Uterus (tissue), 4 donors: Measurements from ENCODE around the gene ORC4. TPM values are rescaled to one million over a fixed set of nuclear protein-coding genes. Genes with fewer than 3 reads are reported as not detected.

Source experiments
- DNase-seq, 2 donors: peaks; one replicate each; pipeline ENCODE4 v3.0.0-alpha.2; 2019 to 2020
- H3K27ac ChIP-seq, 2 donors: fragments of 200-600 bp; sonication (generic); 1 replicate in 1 of 2; 2 replicates in 1 of 2; pipeline ENCODE4 v1.5.1; 2016 to 2018
- H3K27me3 ChIP-seq, 2 donors: fragments of 200-600 bp; sonication (generic); one replicate each; pipeline ENCODE4 v1.5.1; 2018 to 2019; ENCODE audit warnings: control low read depth in 1 of 2
- H3K36me3 ChIP-seq, 2 donors: fragments of 200-600 bp; sonication (generic); one replicate each; pipeline ENCODE4 v1.5.1; 2019; ENCODE audit warnings: control low read depth in 1 of 2
- H3K4me1 ChIP-seq, 2 donors: fragments of 200-600 bp; sonication (generic); one replicate each; pipeline ENCODE4 v1.5.1; 2018 to 2019; ENCODE audit warnings: control low read depth in 1 of 2
- H3K4me3 ChIP-seq, 2 donors: fragments of 200-600 bp; sonication (generic); 1 replicate in 1 of 2; 2 replicates in 1 of 2; pipeline ENCODE4 v1.5.1; 2018 to 2019; ENCODE audit warnings: mild to moderate bottlenecking in 1 of 2
- H3K9me3 ChIP-seq, 2 donors: fragments of 200-600 bp; sonication (generic); one replicate each; pipeline ENCODE4 v1.5.1; 2019; ENCODE audit warnings: control low read depth in 1 of 2
- CTCF ChIP-seq, 4 experiments: fragments of 200-600 bp in 2 of 4; fragments of 450-650 bp in 2 of 4; sonication (generic) in 2 of 4; IDR thresholded peaks; one replicate each; pipeline ENCODE4 v1.5.1; 2016 to 2019; ENCODE audit warnings: antibody characterized with exemption in 4 of 4, mild to moderate bottlenecking in 2 of 4, moderate library complexity in 1 of 4
- POLR2A ChIP-seq, 2 donors: fragments of 450-650 bp; IDR thresholded peaks; one replicate each; pipeline ENCODE4 v1.6.1; 2016; ENCODE audit warnings: antibody characterized with exemption in 2 of 2, mild to moderate bottlenecking in 1 of 2, moderate library complexity in 1 of 2
- intact Hi-C: fragments of 100-400 bp; cut with DNase I; formaldehyde crosslinking; loops from one replicate; pipeline ENCODE4 v1.15.1; 2023; ENCODE audit warnings: low total_unique reads
- total RNA-seq, 4 donors: library from RNA; depleted of rRNA in 3 of 4; stranded (reverse); fragments of >200 nt in 3 of 4; gene quantifications; one replicate each; pipeline versions ENCODE4 v1.1.0 to v1.2.4, GENCODE V29; 2014 to 2023
- donor health status: DM: yes; HTN: yes; CAD: no.

ORC4 gene
- total RNA-seq, 4 donors from 2014 or later: 5.4 to 146 (median 65.0) TPM

GRCh38 chr2:148052687-148053086 is 32.1 kb upstream of the ORC4 start:
- TF ChIP-seq POLR2A (IDR thresholded peaks at IDR 0.05) (no peak), CTCF (IDR thresholded peaks at IDR 0.05) (no peak)
- Histone ChIP-seq H3K9me3 (no peaks in the 10 kb centered on the region), H3K27ac (no peak overlapping the region), H3K27me3 (no peaks in the 10 kb centered on the region), H3K4me1 (peaks cover 0 to 3% of the 10 kb centered on the region in 2 donors), H3K36me3 (no peaks in the 10 kb centered on the region), H3K4me3 (no peak overlapping the region)
- no peak for DNase-seq
- intact Hi-C loops: no loop called here

GRCh38 chr2:148049284-148049683 is 28.7 kb upstream of the ORC4 start:
- no peaks in the 10 kb centered on the region for H3K27me3 ChIP-seq
- H3K9me3 ChIP-seq: no peaks in the 10 kb centered on the region
- no peak for TF ChIP-seq POLR2A (IDR thresholded peaks at IDR 0.05)
- TF ChIP-seq CTCF (IDR thresholded peaks at IDR 0.05): no peak
- DNase-seq: no peak
- H3K36me3 ChIP-seq: no peaks in the 10 kb centered on the region
- peaks cover 0 to 3% of the 10 kb centered on the region in 2 donors for H3K4me1 ChIP-seq
- no peak overlapping the region for H3K4me3 ChIP-seq
- intact Hi-C loops: no loop called here
- no peak overlapping the region for H3K27ac ChIP-seq

GRCh38 chr2:148048475-148049221 is 28.1 kb upstream of the ORC4 start:
- intact Hi-C loops: no loop called here
- no peak for TF ChIP-seq POLR2A (IDR thresholded peaks at IDR 0.05)
- TF ChIP-seq CTCF (IDR thresholded peaks at IDR 0.05): no peak

GRCh38 chr2:148046802-148047201 is 26.3 kb upstream of the ORC4 start:
- no peak overlapping the region for H3K4me3 ChIP-seq
- H3K27ac ChIP-seq: no peak overlapping the region
- H3K36me3 ChIP-seq: no peaks in the 10 kb centered on the region
- no peak for DNase-seq
- no peaks in the 10 kb centered on the region for H3K9me3 ChIP-seq
- intact Hi-C loops: no loop called here
- peaks cover 0 to 3% of the 10 kb centered on the region in 2 donors for H3K4me1 ChIP-seq
- TF ChIP-seq CTCF (IDR thresholded peaks at IDR 0.05) (no peak), POLR2A (IDR thresholded peaks at IDR 0.05) (no peak)
- no peaks in the 10 kb centered on the region for H3K27me3 ChIP-seq

More at GRCh38 chr2:148048475-148049221, 28.1 kb upstream of the ORC4 start:
- Histone ChIP-seq H3K9me3 (no peaks in the 10 kb centered on the region), H3K27ac (no peak overlapping the region), H3K4me1 (peaks cover 0 to 3% of the 10 kb centered on the region in 2 donors), H3K27me3 (no peaks in the 10 kb centered on the region), H3K36me3 (no peaks in the 10 kb centered on the region), H3K4me3 (no peak overlapping the region)
- DNase-seq: no peak

- Histone ChIP-seq H3K4me1 (peaks cover 0 to 3% of the 10 kb centered on the region in 2 donors), H3K9me3 (no peaks in the 10 kb centered on the region), H3K36me3 (no peaks in the 10 kb centered on the region), H3K4me3 (no peak overlapping the region), H3K27me3 (no peaks in the 10 kb centered on the region), H3K27ac (no peak overlapping the region)
- intact Hi-C loops: no loop called here
- DNase-seq: no peak
- TF ChIP-seq POLR2A (IDR thresholded peaks at IDR 0.05) (no peak), CTCF (IDR thresholded peaks at IDR 0.05) (no peak)
Measured at GRCh38 chr2:148044322-148044721, 23.8 kb upstream of the ORC4 start.
